Stimulated activated CD8-positive, alpha-beta memory T cell treated with anti-CD3 and anti-CD28 coated beads, Interleukin-12 subunit alpha, Interleukin-12 subunit beta, amount 100 ng/mL, for 1 hour (primary cell): ENCODE results near the gene ACTL10.
A peak's percentile ranks its signal among the peaks of the same experiment; 100 is the strongest.

Experiments
- DNase-seq: peaks from one replicate; pipeline ENCODE4 v3.0.0-alpha.2; 2020; ENCODE audit warnings: low read depth

The ACTL10 gene

GRCh38 chr20:33677991-33678702 lies 11.4 kb downstream of the ACTL10 start:
- no peak for DNase-seq

DNA sequence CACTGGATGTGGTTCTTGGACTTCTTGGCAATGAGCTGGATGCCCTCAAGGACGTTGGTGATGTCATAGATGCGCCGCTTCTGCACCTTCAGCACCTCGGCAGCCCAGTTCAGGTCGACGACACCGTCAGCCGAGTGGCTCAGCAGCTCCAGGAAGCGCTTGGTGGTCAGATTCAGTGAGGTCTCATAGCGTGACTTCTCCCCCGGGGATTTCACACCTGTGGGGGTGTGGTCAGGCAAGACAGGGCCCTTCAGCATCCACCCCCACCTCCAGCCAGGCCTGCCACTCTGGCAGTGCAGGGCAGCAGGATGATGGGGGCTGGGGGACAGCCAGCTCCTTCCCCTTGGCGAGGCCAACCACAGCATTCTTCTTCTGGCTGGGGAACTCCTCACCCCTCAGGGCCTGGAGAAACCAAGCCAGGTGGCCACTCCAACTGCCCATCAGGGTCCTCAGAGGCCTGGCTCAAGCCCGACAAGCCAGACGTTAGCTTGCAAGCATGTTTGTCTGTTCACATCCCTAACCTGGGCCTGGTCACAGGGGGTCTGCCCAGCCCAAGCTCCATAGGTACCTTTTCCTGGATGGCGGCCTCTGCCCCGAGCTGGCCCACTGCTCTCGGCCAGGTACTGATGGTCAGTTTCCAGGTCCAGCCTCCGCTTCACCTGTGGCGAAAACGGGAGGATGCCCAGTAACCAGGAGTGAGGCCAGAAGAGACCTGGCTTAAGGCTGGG lies 13.2 kb downstream of the ACTL10 start:
- DNase-seq: no peak

GRCh38 chr20:33680686-33681085 lies 13.9 kb downstream of the ACTL10 start:
- DNase-seq: no peak

GRCh38 chr20:33681288-33681687 lies 14.5 kb downstream of the ACTL10 start:
- DNase-seq: no peak

GRCh38 chr20:33681728-33682353 lies 15.1 kb downstream of the ACTL10 start:
- no peak for DNase-seq

DNA sequence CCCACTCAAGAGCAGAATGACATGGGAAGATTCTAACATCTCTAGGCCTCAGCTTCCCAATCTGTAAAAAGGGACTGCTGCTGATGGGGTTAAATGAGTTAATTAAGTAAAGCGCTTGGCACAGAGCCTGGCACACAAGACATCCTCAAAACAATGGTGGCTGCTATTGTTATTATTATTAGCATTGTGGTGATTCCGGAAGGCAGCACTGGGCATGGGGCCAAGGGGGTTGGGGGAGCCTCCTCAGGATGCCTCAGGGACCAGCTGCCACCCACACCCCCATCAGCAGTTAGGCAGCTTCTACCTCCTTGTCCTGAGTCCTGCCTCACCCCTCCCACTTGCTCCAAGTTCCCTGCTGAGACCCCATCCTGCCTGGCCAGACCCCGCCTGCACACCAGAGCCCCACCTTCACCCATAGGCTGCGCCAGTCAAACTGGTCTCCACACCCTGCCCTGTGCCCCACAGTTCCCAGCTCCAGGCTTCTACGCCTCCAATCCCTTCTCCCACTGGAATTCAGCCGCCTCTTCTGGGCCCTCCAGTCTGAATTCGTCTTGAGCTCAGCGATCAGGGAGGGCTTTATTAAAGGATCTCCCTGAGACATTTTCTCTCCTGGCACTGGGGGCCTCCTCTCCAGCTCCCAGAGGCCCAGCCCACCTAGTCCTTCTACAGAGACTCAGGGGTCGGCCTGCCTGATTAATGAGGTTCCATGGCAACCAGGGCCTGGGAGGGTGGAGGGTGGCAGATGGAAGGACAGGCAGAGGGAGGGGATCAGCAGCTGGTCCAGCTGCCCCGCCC lies 18.0 kb downstream of the ACTL10 start:
- no peak for DNase-seq

GRCh38 chr20:33685328-33686099 lies 18.8 kb downstream of the ACTL10 start:
- DNase-seq: no peak

GRCh38 chr20:33686100-33686983 lies 19.6 kb downstream of the ACTL10 start, which contains the start of gene E2F1:
TSS of gene E2F1 (minus strand) at chr20:33686385. CDS start at chr20:33686264, 121 bp downstream.
- DNase-seq: peak; percentile 88

- DNase-seq: no peak
These were observed 20.2 kb downstream of the ACTL10 start for GRCh38 chr20:33686984-33687366.

- no peak for DNase-seq
These were observed 20.7 kb downstream of the ACTL10 start for GRCh38 chr20:33687370-33687915.

DNA sequence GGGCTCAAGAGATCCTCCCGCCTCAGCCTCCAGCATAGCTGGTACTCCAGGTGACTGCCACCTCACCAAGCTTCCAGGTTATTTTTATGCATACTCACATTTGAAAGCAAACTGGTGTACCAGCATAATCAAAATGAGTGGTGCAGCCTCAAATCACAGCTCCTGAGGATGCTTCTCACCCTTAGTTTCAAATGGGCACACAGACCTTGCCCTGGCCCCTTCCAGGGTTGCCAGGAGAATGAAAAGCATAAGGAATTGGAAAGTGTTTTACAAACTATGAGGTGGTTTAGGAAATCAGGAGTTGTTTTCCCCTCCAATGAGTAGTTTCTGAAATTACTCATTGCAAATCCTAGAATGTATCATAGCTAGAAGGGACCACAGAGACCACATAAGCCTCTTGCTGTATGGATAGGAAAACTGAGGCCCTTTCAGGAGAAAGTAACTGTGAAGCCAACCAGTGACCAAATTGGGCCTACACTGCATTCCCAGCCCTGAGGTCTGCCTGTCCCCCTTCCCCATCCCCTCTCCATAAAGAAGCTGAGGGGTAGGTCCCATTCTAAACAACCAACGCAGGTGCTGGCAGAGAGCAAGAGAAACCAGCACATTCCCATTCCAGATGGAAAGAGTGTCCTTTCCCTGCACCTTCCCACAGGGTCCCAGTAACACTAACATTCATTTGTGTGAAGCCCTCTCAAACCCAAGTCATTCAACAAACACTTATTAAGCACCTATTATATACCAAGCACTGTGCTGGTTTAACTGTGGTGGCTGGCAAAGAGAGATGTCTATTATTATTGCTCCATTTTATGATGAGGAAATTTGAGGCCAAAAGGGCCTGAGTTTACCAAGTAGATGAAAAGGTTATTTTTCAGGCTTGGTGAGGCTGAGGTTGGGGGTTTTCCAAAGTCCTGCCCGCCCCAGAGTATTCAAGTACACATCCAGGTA lies 21.5 kb downstream of the ACTL10 start:
- no peak for DNase-seq

DNA sequence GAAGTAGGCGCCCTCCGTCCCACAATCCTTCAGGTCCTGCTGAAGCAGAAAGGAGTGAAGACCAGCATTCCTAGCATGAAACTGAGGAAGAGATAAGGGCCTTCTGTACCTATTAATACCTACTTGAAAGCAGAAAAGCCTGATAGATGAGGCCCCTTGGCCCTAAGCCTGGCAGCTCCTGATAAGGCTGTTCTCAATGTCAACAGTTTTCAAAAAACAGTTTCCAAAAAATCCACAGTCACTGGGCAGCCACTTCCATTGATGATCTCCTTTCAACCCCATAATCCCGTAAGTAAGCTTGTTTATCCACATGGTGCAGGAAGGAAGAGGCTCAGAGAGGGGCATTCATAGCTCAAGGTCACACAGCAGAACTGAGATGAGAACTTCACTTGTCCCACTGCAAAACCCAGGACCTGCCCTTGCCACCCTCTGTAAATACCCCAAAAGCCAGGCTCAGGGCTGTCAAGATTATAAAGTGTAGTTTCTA lies 22.2 kb downstream of the ACTL10 start:
- no peak for DNase-seq

GRCh38 chr20:33689493-33689892 lies 22.8 kb downstream of the ACTL10 start:
- DNase-seq: no peak

- DNase-seq: no peak
These were observed 23.2 kb downstream of the ACTL10 start for GRCh38 chr20:33689973-33690372.

DNA sequence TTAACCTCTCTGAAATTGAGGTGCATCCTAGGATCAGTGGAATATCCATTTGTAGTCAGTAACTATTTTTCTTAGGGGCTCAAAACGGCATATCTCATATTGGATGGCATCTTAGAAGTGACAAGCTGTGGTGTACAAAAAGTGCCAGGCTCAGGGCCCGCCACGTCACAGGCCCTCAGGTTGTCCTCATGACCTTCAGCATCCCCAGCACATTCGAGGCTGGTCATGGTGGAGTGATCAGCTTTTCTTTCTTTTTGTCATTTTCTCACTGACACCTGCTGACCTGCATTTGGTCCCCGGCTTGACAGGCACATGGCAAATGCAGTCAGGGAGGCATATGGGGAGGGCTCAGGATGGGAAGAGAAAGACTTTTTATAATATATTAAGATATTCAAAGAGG lies 26.5 kb downstream of the ACTL10 start:
- no peak for DNase-seq

- no peak for DNase-seq
These were observed 27.2 kb downstream of the ACTL10 start for GRCh38 chr20:33693741-33694638.

DNA sequence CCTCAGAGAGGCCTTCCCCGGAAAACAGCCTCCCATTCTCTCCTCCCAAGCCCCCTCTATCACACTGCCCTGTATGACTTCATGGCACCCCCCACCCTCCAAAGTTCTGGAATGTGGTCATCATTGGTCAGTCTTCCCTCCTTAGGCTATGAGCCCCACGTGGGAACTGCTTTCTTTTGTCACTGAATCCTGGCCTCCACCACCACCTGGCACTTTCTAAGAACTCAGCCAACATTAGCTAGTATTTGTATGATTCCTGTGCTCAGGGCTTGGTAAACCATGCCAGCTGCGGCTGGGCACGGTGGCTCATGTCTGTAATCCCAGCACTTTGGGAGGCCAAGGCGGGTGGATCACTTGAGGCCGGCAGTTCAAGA lies 27.9 kb downstream of the ACTL10 start:
- DNase-seq: no peak

DNA sequence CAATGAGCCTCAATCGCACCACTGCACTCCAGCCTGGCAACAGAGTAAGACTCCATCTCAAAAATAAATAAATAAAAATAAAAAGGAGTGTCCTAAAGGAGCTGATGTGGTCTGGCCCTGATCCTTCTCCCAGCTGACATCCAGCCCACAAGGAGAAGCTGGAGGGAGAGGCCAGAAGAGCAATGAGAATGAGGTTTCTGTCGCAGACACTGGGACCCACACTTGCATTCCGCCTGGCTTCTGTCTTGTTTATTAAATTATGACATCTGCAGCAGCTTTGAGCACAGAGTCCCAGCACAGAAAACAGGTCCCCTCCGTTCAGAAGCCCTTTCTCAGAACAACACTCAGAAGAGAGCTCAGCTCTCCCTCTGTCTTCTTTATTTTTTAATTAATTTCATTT lies 29.7 kb downstream of the ACTL10 start:
- no peak for DNase-seq
